ENCODE results near the gene VAX1. TPM values are rescaled to one million over a fixed set of nuclear protein-coding genes. Genes with fewer than 3 reads are reported as not detected.

VAX1 gene
- total and polyA plus RNA-seq, 2 donors (not counting 1 experiment from before 2014, with no cell fraction given) = not detected

- H3K9me3 ChIP-seq (ENCODE audit: control extremely low read depth in 1 of 3, control insufficient read depth in 2 of 3, insufficient read depth in 1 of 3, low read length in 2 of 3) = peaks cover 0 to 48% (median 0%) of the 10 kb centered on the region in 3 donors
- H3K27ac ChIP-seq (ENCODE audit: low read length in 2 of 2) = no peak overlapping the region
- no peak for TF ChIP-seq EZH2 (IDR thresholded peaks at IDR 0.05; ENCODE audit: borderline replicate concordance, insufficient read depth, low read depth, low read length, poor library complexity, severe bottlenecking)
- TF ChIP-seq, protein P1, sequence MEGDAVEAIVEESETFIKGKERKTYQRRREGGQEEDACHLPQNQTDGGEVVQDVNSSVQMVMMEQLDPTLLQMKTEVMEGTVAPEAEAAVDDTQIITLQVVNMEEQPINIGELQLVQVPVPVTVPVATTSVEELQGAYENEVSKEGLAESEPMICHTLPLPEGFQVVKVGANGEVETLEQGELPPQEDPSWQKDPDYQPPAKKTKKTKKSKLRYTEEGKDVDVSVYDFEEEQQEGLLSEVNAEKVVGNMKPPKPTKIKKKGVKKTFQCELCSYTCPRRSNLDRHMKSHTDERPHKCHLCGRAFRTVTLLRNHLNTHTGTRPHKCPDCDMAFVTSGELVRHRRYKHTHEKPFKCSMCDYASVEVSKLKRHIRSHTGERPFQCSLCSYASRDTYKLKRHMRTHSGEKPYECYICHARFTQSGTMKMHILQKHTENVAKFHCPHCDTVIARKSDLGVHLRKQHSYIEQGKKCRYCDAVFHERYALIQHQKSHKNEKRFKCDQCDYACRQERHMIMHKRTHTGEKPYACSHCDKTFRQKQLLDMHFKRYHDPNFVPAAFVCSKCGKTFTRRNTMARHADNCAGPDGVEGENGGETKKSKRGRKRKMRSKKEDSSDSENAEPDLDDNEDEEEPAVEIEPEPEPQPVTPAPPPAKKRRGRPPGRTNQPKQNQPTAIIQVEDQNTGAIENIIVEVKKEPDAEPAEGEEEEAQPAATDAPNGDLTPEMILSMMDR (IDR thresholded peaks at IDR 0.05) = no peak
- POLR2A ChIA-PET = no interaction called here
- H3K79me2 ChIP-seq (ENCODE audit: control insufficient read depth, insufficient read depth, low read length) = no peaks in the 10 kb centered on the region
- CTCF ChIA-PET = interaction anchor here (0.7 to 4.1 kb wide), 6 partner anchors 10 to 484 kb away, joined by 3 to 17 read pairs (median 4); no protein-coding TSS in a partner anchor
- ATAC-seq (ENCODE audit: low read depth) (no peak), DNase-seq (peak; percentile 44)
- Mint-ChIP-seq H3K27ac (no peak overlapping the region), H3K27me3 (peaks cover 65% of the 10 kb centered on the region), H3K4me1 (peaks cover 27% of the 10 kb centered on the region), H3K9me3 (ENCODE audit: insufficient read depth) (peaks cover 2% of the 10 kb centered on the region), H3K4me3 (no peak overlapping the region)
- H4K20me1 ChIP-seq (ENCODE audit: control insufficient read depth, insufficient read depth, low read length, poor library complexity, severe bottlenecking) = no peaks in the 10 kb centered on the region
- no peaks in the 10 kb centered on the region for H3K36me3 ChIP-seq (replicated peaks in 1 of 2; ENCODE audit: control extremely low read depth in 1 of 2, control insufficient read depth in 1 of 2, extremely low read depth in 1 of 2, insufficient read depth in 2 of 2, low read length in 1 of 2)
- peaks cover 0 to 95% (median 72%) of the 10 kb centered on the region in 4 experiments for H3K27me3 ChIP-seq (replicated peaks in 1 of 4; ENCODE audit: control extremely low read depth in 1 of 4, control insufficient read depth in 3 of 4, insufficient read depth in 4 of 4, low read length in 3 of 4)
- H2AFZ ChIP-seq (ENCODE audit: insufficient read depth, low read depth, low read length, poor library complexity, severe bottlenecking) = no peak overlapping the region
- intact Hi-C loops (cut with micrococcal nuclease) = loop anchor here (5.0 kb wide), 1 partner anchor 33 kb away; no protein-coding TSS in a partner anchor
- peaks cover 26 to 28% of the 10 kb centered on the region in 2 donors for H3K4me1 ChIP-seq (ENCODE audit: control insufficient read depth in 2 of 2, insufficient read depth in 2 of 2, low read length in 2 of 2)
- 6% methylated on average over 51 of the region's 51 CpGs for WGBS (ENCODE audit: insufficient coverage)
- H3K9ac ChIP-seq (ENCODE audit: low read length) = no peak overlapping the region
- no peak overlapping the region for H3K4me3 ChIP-seq (ENCODE audit: control extremely low read depth in 1 of 5, extremely low read depth in 1 of 5, insufficient read depth in 1 of 5, low read depth in 2 of 5, low read length in 4 of 5)
- H3K4me2 ChIP-seq (replicated peaks; ENCODE audit: low read depth, low read length, poor library complexity, severe bottlenecking) = peak overlapping the region; percentile 20
These were observed 27.7 kb upstream of the VAX1 start for GRCh38 chr10:117165538-117166417.
